K562 (cell line): ENCODE results near the gene DENND5B. TPM values are rescaled to one million over a fixed set of nuclear protein-coding genes. Genes with fewer than 3 reads are reported as not detected.

Experiments used
- ATAC-seq: fragments of 200-7000 bp; cut with Tn5 transposase; 3 replicates; pipeline ENCODE4 v1.9.1; 2020; ENCODE audit warnings: moderate library complexity
- BruUV-seq: library from RNA; stranded (reverse); fragments of 400-500 nt; replicated peaks from 2 replicates; lab custom pipeline; 2021; lab: Mats Ljungman, UMichigan
- CTCF ChIA-PET: fragments of 300-600 bp; formaldehyde crosslinking; extraction: SDS; loops from one replicate; lab custom pipeline; 2021; ENCODE audit warnings: low intra/inter-chr PET ratio; lab: Yijun Ruan, JAX
- POLR2A ChIA-PET: fragments of 300-600, 350-650 bp; sonication (Branson Sonifier 250); formaldehyde crosslinking; extraction: SDS; loops from one replicate; lab custom pipeline; 2021; ENCODE audit warnings: antibody characterized with exemption, inconsistent platforms; lab: Yijun Ruan, JAX
- DNase-seq, 4 experiments: peaks; one replicate each; pipeline versions ENCODE4 v3.0.0 to v3.0.0-alpha.2; 2011 to 2018; ENCODE audit warnings: low spot score in 3 of 4, mixed read lengths in 3 of 4; ENCODE audit errors: extremely low read depth in 1 of 4
- FAIRE-seq: peaks from 2 replicates; lab custom pipeline; 2011; peaks lifted over from hg19 to GRCh38; lab: Jason Lieb, UNC
- H2AFZ ChIP-seq: 2 replicates; pipeline ENCODE4 v1.6.0; 2011; ENCODE audit warnings: low read depth, low read length, control low read depth, inconsistent platforms
- H3K27ac ChIP-seq: fragments of 200-600 bp; 3 replicates; pipeline ENCODE4 v1.8.0; 2011; ENCODE audit warnings: low read depth, mild to moderate bottlenecking, control low read depth, inconsistent platforms, low read length, moderate library complexity, mixed read lengths; ENCODE audit errors: extremely low read depth
- H3K27me3 ChIP-seq, 2 experiments: fragments of 300-600 bp in 1 of 2; 2 replicates in 1 of 2; 3 replicates in 1 of 2; pipeline versions ENCODE4 v1.6.0 to v1.8.0; 2011; ENCODE audit warnings: inconsistent platforms in 2 of 2, low read length in 2 of 2, mild to moderate bottlenecking in 1 of 2, mixed read lengths in 1 of 2, moderate library complexity in 1 of 2; ENCODE audit not compliant: control insufficient read depth in 2 of 2, insufficient read depth in 2 of 2
- H3K36me3 ChIP-seq: fragments of 300-600 bp; 3 replicates; pipeline ENCODE4 v1.8.0; 2011; ENCODE audit warnings: mild to moderate bottlenecking, low read length, inconsistent platforms; ENCODE audit not compliant: control insufficient read depth, insufficient read depth
- H3K4me1 ChIP-seq, 2 experiments: fragments of 200-600 bp in 1 of 2; replicated peaks in 1 of 2; 2 replicates in 1 of 2; 3 replicates in 1 of 2; pipeline versions ENCODE4 v1.5.1 to v1.8.0; 2011; ENCODE audit warnings: inconsistent platforms in 2 of 2, low read length in 2 of 2, mild to moderate bottlenecking in 1 of 2, mixed read lengths in 1 of 2, moderate library complexity in 1 of 2; ENCODE audit not compliant: control insufficient read depth in 2 of 2, insufficient read depth in 2 of 2
- H3K4me2 ChIP-seq: 2 replicates; pipeline ENCODE4 v1.6.1; 2011; ENCODE audit warnings: low read length, control low read depth, inconsistent platforms, mixed read lengths; ENCODE audit not compliant: insufficient read depth
- H3K4me3 ChIP-seq: fragments of 200-600 bp; sonication (generic), shearing (Covaris generic); 2 replicates; pipeline ENCODE4 v1.5.1; 2016; ENCODE audit warnings: control low read depth, inconsistent platforms
- H3K79me2 ChIP-seq: fragments of 200-600 bp; 3 replicates; pipeline ENCODE4 v1.8.0; 2011; ENCODE audit warnings: low read length, inconsistent platforms; ENCODE audit not compliant: control insufficient read depth, insufficient read depth
- H3K9ac ChIP-seq, 2 experiments: 2 replicates each; pipeline versions ENCODE4 v1.6.0 to v1.6.1; 2011; ENCODE audit warnings: low read depth in 2 of 2, low read length in 2 of 2, control low read depth in 1 of 2, inconsistent platforms in 1 of 2, mild to moderate bottlenecking in 1 of 2, mixed read lengths in 1 of 2; ENCODE audit not compliant: insufficient read depth in 1 of 2
- H3K9me1 ChIP-seq: one replicate; pipeline ENCODE4 v1.6.0; 2011; ENCODE audit warnings: inconsistent platforms, mild to moderate bottlenecking, low read length, moderate library complexity; ENCODE audit not compliant: control insufficient read depth, insufficient read depth
- H3K9me3 ChIP-seq: replicated peaks from 2 replicates; pipeline ENCODE4 v1.5.1; 2011; ENCODE audit warnings: low read depth, low read length, inconsistent platforms; ENCODE audit not compliant: control insufficient read depth, insufficient read depth
- H4K20me1 ChIP-seq: replicated peaks from 2 replicates; pipeline ENCODE4 v1.6.1; 2011; ENCODE audit warnings: low read length, inconsistent platforms, mixed read lengths; ENCODE audit not compliant: control insufficient read depth, insufficient read depth
- HDGF ChIP-seq: fragments of 450-650 bp; IDR thresholded peaks from 2 replicates; pipeline ENCODE4 v1.6.1; 2016
- HNRNPK ChIP-seq: fragments of 200-400 bp; formaldehyde crosslinking; IDR thresholded peaks from one replicate; pipeline ENCODE4 v1.6.1; 2018; ENCODE audit warnings: mild to moderate bottlenecking, low read depth, low read length; ENCODE audit not compliant: poor library complexity, severe bottlenecking
- LCOR ChIP-seq: sonication (generic); formaldehyde crosslinking; IDR thresholded peaks from 2 replicates; pipeline ENCODE4 v1.8.0; 2022; ENCODE audit warnings: mild to moderate bottlenecking, missing genetic modification reagents
- SP1 ChIP-seq: sonication (generic); formaldehyde crosslinking; IDR thresholded peaks from 2 replicates; pipeline ENCODE4 v1.8.1; 2022; ENCODE audit warnings: mild to moderate bottlenecking, missing genetic modification reagents
- WGBS: fragments of 100-300 bp; shearing (Covaris generic); methylation state at CpG from one replicate; pipeline ENCODE4 v1.1.6; 2016; ENCODE audit warnings: low coverage, mixed read lengths; ENCODE audit not compliant: insufficient coverage; ENCODE audit errors: missing lambda C conversion rate; 5-methylcytosine and 5-hydroxymethylcytosine counted together
- in situ Hi-C: fragments of 300-500 bp; cut with MboI; formaldehyde crosslinking; loops from 4 replicates; pipeline ENCODE4 v1.15.0; 2018; ENCODE audit warnings: inconsistent platforms, mixed read lengths
- intact Hi-C: fragments of 100-400 bp; cut with micrococcal nuclease; formaldehyde crosslinking; loops from 2 replicates; pipeline ENCODE4 v1.14.2; 2022
- polyA plus RNA-seq, 8 experiments: library from polyadenylated mRNA; depleted of rRNA in 4 of 8; stranded (reverse) in 5 of 8; unstranded in 3 of 8; fragments of >200 nt; fragmentation: Nextera tagmentation in 2 of 8; fragmentation: Illumina TruSeq in 1 of 8; extraction: Ambion mirVana in 2 of 8; extraction: Trizol in 1 of 8; gene quantifications; 2 replicates each; pipeline versions ENCODE4 v1.2.1 to v1.2.3, GENCODE V29; 2011 to 2014; ENCODE audit warnings: inconsistent platforms in 1 of 8, missing spikeins in 1 of 8
- total RNA-seq, 7 experiments: library from RNA; depleted of rRNA in 6 of 7; stranded (reverse); fragments of >200 nt in 6 of 7; fragmentation: Illumina TruSeq in 2 of 7; extraction: Trizol in 2 of 7; gene quantifications; 2 replicates each; pipeline versions ENCODE4 v1.2.1 to v1.2.3, GENCODE V29; 2011 to 2021; ENCODE audit warnings: low replicate concordance in 1 of 7
- TF ChIP-seq, protein P1 (sequence below), 2 experiments: IDR thresholded peaks in 1 of 2; conservative IDR thresholded peaks in 1 of 2; 2 replicates each; pipeline ENCODE4 v1.6.1; 2016; ENCODE audit warnings: low read depth in 2 of 2, mild to moderate bottlenecking in 1 of 2, missing compliant biosample characterization in 1 of 2, missing genetic modification characterization in 1 of 2, moderate library complexity in 1 of 2

The DENND5B gene
- total and polyA plus RNA-seq, 9 of the 15 experiments (the other 6 are each of a cell fraction or from before 2014, with no cell fraction given), result 0.99 to 6.0 (median 3.6) TPM

DNA sequence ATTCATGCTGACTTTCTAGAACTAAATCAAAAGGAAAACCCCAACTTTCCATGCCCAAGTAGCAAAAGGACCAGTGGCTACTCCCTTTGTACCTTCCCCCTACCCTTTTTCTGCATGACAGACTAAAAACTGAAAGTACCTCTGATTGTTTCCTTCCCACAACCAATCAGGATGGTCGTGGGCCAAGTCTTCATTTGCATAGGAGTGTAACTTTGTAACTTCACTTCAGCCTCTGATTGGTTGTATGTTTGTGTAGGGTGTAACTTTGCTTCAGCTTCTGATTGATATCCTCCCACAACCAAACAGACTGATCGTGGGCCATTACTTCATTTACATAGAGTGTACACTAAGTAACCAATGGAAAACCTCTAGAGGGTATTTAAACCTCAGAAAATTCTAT lies 96.5 kb downstream of the DENND5B start:
- DNase-seq (peak in 1 of 4 experiments; percentile 6), ATAC-seq (no peak), FAIRE-seq (no peak)
- Histone ChIP-seq H3K4me3 (no peak overlapping the region), H2AFZ (no peak overlapping the region), H3K9ac (no peak overlapping the region), H4K20me1 (no peaks in the 10 kb centered on the region), H3K27ac (no peak overlapping the region), H3K9me3 (no peaks in the 10 kb centered on the region), H3K27me3 (no peaks in the 10 kb centered on the region)
- intact Hi-C loops (no loop called here), in situ Hi-C loops (no loop called here)
- BruUV-seq, result no TSS peak
- CTCF ChIA-PET, result no interaction called here
- TF ChIP-seq HDGF, result no peak
- TF ChIP-seq, protein P1, sequence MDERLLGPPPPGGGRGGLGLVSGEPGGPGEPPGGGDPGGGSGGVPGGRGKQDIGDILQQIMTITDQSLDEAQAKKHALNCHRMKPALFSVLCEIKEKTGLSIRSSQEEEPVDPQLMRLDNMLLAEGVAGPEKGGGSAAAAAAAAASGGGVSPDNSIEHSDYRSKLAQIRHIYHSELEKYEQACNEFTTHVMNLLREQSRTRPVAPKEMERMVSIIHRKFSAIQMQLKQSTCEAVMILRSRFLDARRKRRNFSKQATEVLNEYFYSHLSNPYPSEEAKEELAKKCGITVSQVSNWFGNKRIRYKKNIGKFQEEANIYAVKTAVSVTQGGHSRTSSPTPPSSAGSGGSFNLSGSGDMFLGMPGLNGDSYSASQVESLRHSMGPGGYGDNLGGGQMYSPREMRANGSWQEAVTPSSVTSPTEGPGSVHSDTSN (CRISPR knock-in tag; IDR thresholded peaks at IDR 0.05; ENCODE audit: low read depth), result no peak
- TF ChIP-seq, protein P1 (tag; conservative IDR thresholded peaks at IDR 0.05; ENCODE audit: low read depth), result no peak
- TF ChIP-seq HNRNPK, result no peak
- no peak for TF ChIP-seq SP1 (CRISPR knock-in tag)
- TF ChIP-seq LCOR (CRISPR knock-in tag), result no peak
- TF ChIP-seq, all 486 proteins: peak for 0
- no peaks in the 10 kb centered on the region for H3K36me3 ChIP-seq
- POLR2A ChIA-PET, result no interaction called here
- H3K4me2 ChIP-seq, result no peak overlapping the region
- WGBS, result 12% methylated on average over 2 of the region's 2 CpGs
- no peaks in the 10 kb centered on the region for H3K9me1 ChIP-seq
- H3K4me1 ChIP-seq, result no peaks in the 10 kb centered on the region
- no peaks in the 10 kb centered on the region for H3K79me2 ChIP-seq
